K562 (cell line): ENCODE data around the gene KIF23. TPM values are rescaled to one million over a fixed set of nuclear protein-coding genes. Genes with fewer than 3 reads are reported as not detected.

ENCODE experiments used
- AFF1 ChIP-seq, 2 experiments: fragments of 450-650 bp; IDR thresholded peaks; 2 replicates each; pipeline ENCODE4 v1.6.1; 2018; ENCODE audit warnings: mild to moderate bottlenecking in 2 of 2, low read depth in 1 of 2; ENCODE audit not compliant: partially characterized antibody in 2 of 2
- ASH1L ChIP-seq: fragments of 450-650 bp; IDR thresholded peaks from 2 replicates; pipeline ENCODE4 v1.6.1; 2018; ENCODE audit warnings: borderline replicate concordance, mild to moderate bottlenecking, low read depth; ENCODE audit not compliant: partially characterized antibody
- CTBP1 ChIP-seq: fragments of 450-650 bp; IDR thresholded peaks from 2 replicates; pipeline ENCODE4 v1.6.1; 2016; ENCODE audit warnings: borderline replicate concordance
- E2F3 ChIP-seq: fragments of 250-450 bp; sonication (Bioruptor Pico); IDR thresholded peaks from 2 replicates; pipeline ENCODE4 v1.4.0; 2020; ENCODE audit warnings: mild to moderate bottlenecking
- FOSL1 ChIP-seq: fragments of 200-800 bp; sonication (Bioruptor generic); conservative IDR thresholded peaks from 2 replicates; pipeline ENCODE4 v1.6.1; 2016; ENCODE audit warnings: missing genetic modification characterization, missing compliant biosample characterization
- FUS ChIP-seq: fragments of 200-400 bp; formaldehyde crosslinking; optimal IDR thresholded peaks from 2 replicates; pipeline ENCODE3; 2017; ENCODE audit warnings: low read depth, low read length
- HIVEP1 ChIP-seq: fragments of 250-450 bp; sonication (Bioruptor Pico); IDR thresholded peaks from 2 replicates; pipeline ENCODE4 v1.4.0; 2020; ENCODE audit warnings: mild to moderate bottlenecking
- NFE2L1 ChIP-seq: fragments of 450-650 bp; IDR thresholded peaks from 2 replicates; pipeline ENCODE4 v1.6.1; 2016; ENCODE audit warnings: missing genetic modification characterization, low read depth, mild to moderate bottlenecking, missing compliant biosample characterization, moderate library complexity, borderline replicate concordance
- NR2C1 ChIP-seq, 2 experiments: fragments of 450-650 bp; IDR thresholded peaks; 2 replicates each; pipeline ENCODE4 v1.6.1; 2017; ENCODE audit warnings: mild to moderate bottlenecking in 2 of 2, antibody characterized with exemption in 1 of 2, inconsistent platforms in 1 of 2, missing compliant biosample characterization in 1 of 2, missing genetic modification characterization in 1 of 2
- POLR2H ChIP-seq: IDR thresholded peaks from 2 replicates; pipeline ENCODE4 v1.6.1; 2016; ENCODE audit warnings: missing genetic modification characterization, low read depth, mild to moderate bottlenecking, control low read depth, missing compliant biosample characterization, moderate library complexity
- RBM34 ChIP-seq: fragments of 200-400 bp; formaldehyde crosslinking; IDR thresholded peaks from 2 replicates; pipeline ENCODE4 v1.6.1; 2018; ENCODE audit warnings: low read length, borderline replicate concordance; ENCODE audit not compliant: insufficient read depth
- VEZF1 ChIP-seq: fragments of 200-800 bp; sonication (Bioruptor generic); IDR thresholded peaks from 2 replicates; pipeline ENCODE4 v1.6.1; 2017; ENCODE audit warnings: missing genetic modification characterization, missing compliant biosample characterization
- WHSC1 ChIP-seq: IDR thresholded peaks from one replicate; pipeline ENCODE4 v1.6.1; 2012; ENCODE audit warnings: low read length, control low read depth, inconsistent platforms
- ZBTB2 ChIP-seq: fragments of 450-650 bp; IDR thresholded peaks from 2 replicates; pipeline ENCODE4 v1.6.1; 2016; ENCODE audit warnings: antibody characterized with exemption
- ZBTB49 ChIP-seq: sonication (generic); formaldehyde crosslinking; IDR thresholded peaks from 2 replicates; pipeline ENCODE4 v1.8.0; 2022; ENCODE audit warnings: missing genetic modification reagents, mild to moderate bottlenecking, borderline replicate concordance
- ZFX ChIP-seq: sonication (generic); formaldehyde crosslinking; IDR thresholded peaks from 2 replicates; pipeline ENCODE4 v1.8.0; 2022; ENCODE audit warnings: mild to moderate bottlenecking, missing genetic modification reagents, moderate library complexity
- ZNF766 ChIP-seq: fragments of 200-800 bp; sonication (Bioruptor generic); conservative IDR thresholded peaks from 2 replicates; pipeline ENCODE4 v1.6.1; 2016; ENCODE audit warnings: missing genetic modification characterization, missing compliant biosample characterization
- polyA plus RNA-seq, 8 experiments: library from polyadenylated mRNA; depleted of rRNA in 4 of 8; stranded (reverse) in 5 of 8; unstranded in 3 of 8; fragments of >200 nt; fragmentation: Nextera tagmentation in 2 of 8; fragmentation: Illumina TruSeq in 1 of 8; extraction: Ambion mirVana in 2 of 8; extraction: Trizol in 1 of 8; gene quantifications; 2 replicates each; pipeline versions ENCODE4 v1.2.1 to v1.2.3, GENCODE V29; 2011 to 2014; ENCODE audit warnings: inconsistent platforms in 1 of 8, missing spikeins in 1 of 8
- total RNA-seq, 7 experiments: library from RNA; depleted of rRNA in 6 of 7; stranded (reverse); fragments of >200 nt in 6 of 7; fragmentation: Illumina TruSeq in 2 of 7; extraction: Trizol in 2 of 7; gene quantifications; 2 replicates each; pipeline versions ENCODE4 v1.2.1 to v1.2.3, GENCODE V29; 2011 to 2021; ENCODE audit warnings: low replicate concordance in 1 of 7

KIF23 gene
- total and polyA plus RNA-seq, 9 of the 15 experiments (the other 6 are each of a cell fraction or from before 2014, with no cell fraction given), result 29.4 to 58.2 (median 41.9) TPM

GRCh38 chr15:69468241-69469121 is 54.3 kb downstream of the KIF23 start (continued):
- no peak for TF ChIP-seq ZBTB2
- TF ChIP-seq ZNF766 (CRISPR knock-in tag), result no peak
- no peak for TF ChIP-seq NFE2L1
- no peak for TF ChIP-seq WHSC1
- no peak for TF ChIP-seq ASH1L
- no peak for TF ChIP-seq ZBTB49 (CRISPR knock-in tag)
- TF ChIP-seq AFF1 (IDR thresholded peaks at IDR 0.05; ENCODE audit: low read depth in 1 of 2, partially characterized antibody in 2 of 2), result no peak
- TF ChIP-seq VEZF1 (CRISPR knock-in tag), result no peak
- TF ChIP-seq NR2C1 (IDR thresholded peaks at IDR 0.05), result no peak
- TF ChIP-seq NR2C1 (tag; IDR thresholded peaks at IDR 0.05), result no peak
- no peak for TF ChIP-seq FUS
- TF ChIP-seq ZFX (CRISPR knock-in tag), result no peak
- peak; percentile 84 for TF ChIP-seq FOSL1 (tag)
- no peak for TF ChIP-seq POLR2H
- TF ChIP-seq E2F3 (CRISPR knock-in tag), result no peak
- peak; percentile 33; the same call in 1 of the 2 replicates for TF ChIP-seq CTBP1
- no peak for TF ChIP-seq RBM34
- TF ChIP-seq HIVEP1, result no peak
